ENCODE results near the gene GFRAL. TPM values are rescaled to one million over a fixed set of nuclear protein-coding genes. Genes with fewer than 3 reads are reported as not detected.

The GFRAL gene
- polyA plus RNA-seq, 1 experiment: not detected

- no peaks in the 10 kb centered on the region for H3K27me3 ChIP-seq (ENCODE audit: control insufficient read depth, insufficient read depth, low read length)
- DNase-seq (ENCODE audit: low read depth, low spot score): no peak
- no peak overlapping the region for H3K27ac ChIP-seq (ENCODE audit: low read depth, low read length)
- TF ChIP-seq CTCF (IDR thresholded peaks at IDR 0.05; ENCODE audit: low read depth, low read length): no peak
- no peak overlapping the region for H3K4me3 ChIP-seq (ENCODE audit: low read depth, low read length)
- CTCF ChIA-PET: no interaction called here
- H3K9me3 ChIP-seq (ENCODE audit: control insufficient read depth, insufficient read depth, low read length): no peaks in the 10 kb centered on the region
- POLR2A ChIA-PET: no interaction called here
These were observed 83.4 kb downstream of the GFRAL start for GRCh38 chr6:55410674-55411073.

- no peaks in the 10 kb centered on the region for H3K9me3 ChIP-seq (ENCODE audit: control insufficient read depth, insufficient read depth, low read length)
- no peak for TF ChIP-seq CTCF (IDR thresholded peaks at IDR 0.05; ENCODE audit: low read depth, low read length)
- ChIA-PET POLR2A (no interaction called here), CTCF (no interaction called here)
- no peak overlapping the region for H3K4me3 ChIP-seq (ENCODE audit: low read depth, low read length)
- no peaks in the 10 kb centered on the region for H3K27me3 ChIP-seq (ENCODE audit: control insufficient read depth, insufficient read depth, low read length)
- H3K27ac ChIP-seq (ENCODE audit: low read depth, low read length): no peak overlapping the region
- DNase-seq (ENCODE audit: low read depth, low spot score): no peak
These were observed 96.7 kb downstream of the GFRAL start for GRCh38 chr6:55423933-55424332.

GRCh38 chr6:55433446-55434130, 106.3 kb downstream of the GFRAL start:
- POLR2A ChIA-PET: no interaction called here
- no peak overlapping the region for H3K27ac ChIP-seq (ENCODE audit: low read depth, low read length)
- H3K9me3 ChIP-seq (ENCODE audit: control insufficient read depth, insufficient read depth, low read length): no peaks in the 10 kb centered on the region
- CTCF ChIA-PET: interaction anchor here (1.4 to 1.7 kb wide), 2 partner anchors 13 to 157 kb away, joined by 4 to 5 read pairs; no protein-coding TSS in a partner anchor
- DNase-seq (ENCODE audit: low read depth, low spot score): no peak
- no peaks in the 10 kb centered on the region for H3K27me3 ChIP-seq (ENCODE audit: control insufficient read depth, insufficient read depth, low read length)
- no peak overlapping the region for H3K4me3 ChIP-seq (ENCODE audit: low read depth, low read length)
- TF ChIP-seq CTCF (IDR thresholded peaks at IDR 0.05; ENCODE audit: low read depth, low read length): no peak

GRCh38 chr6:55437141-55437540, 109.9 kb downstream of the GFRAL start:
- ChIA-PET CTCF (interaction anchor here (1.0 to 1.5 kb wide), 2 partner anchors 160 to 449 kb away, joined by 3 to 5 read pairs; no protein-coding TSS in a partner anchor), POLR2A (no interaction called here)
- TF ChIP-seq CTCF (IDR thresholded peaks at IDR 0.05; ENCODE audit: low read depth, low read length): no peak
- Histone ChIP-seq H3K27me3 (ENCODE audit: control insufficient read depth, insufficient read depth, low read length) (no peaks in the 10 kb centered on the region), H3K27ac (ENCODE audit: low read depth, low read length) (no peak overlapping the region), H3K4me3 (ENCODE audit: low read depth, low read length) (no peak overlapping the region), H3K9me3 (ENCODE audit: control insufficient read depth, insufficient read depth, low read length) (no peaks in the 10 kb centered on the region)
- DNase-seq (ENCODE audit: low read depth, low spot score): no peak

GRCh38 chr6:55438203-55438602, 110.9 kb downstream of the GFRAL start:
- no peak overlapping the region for H3K27ac ChIP-seq (ENCODE audit: low read depth, low read length)
- ChIA-PET CTCF (interaction anchor here (0.7 to 1.5 kb wide), 3 partner anchors 8 to 448 kb away, joined by 3 to 5 read pairs (median 4); no protein-coding TSS in a partner anchor), POLR2A (no interaction called here)
- no peak for TF ChIP-seq CTCF (IDR thresholded peaks at IDR 0.05; ENCODE audit: low read depth, low read length)
- no peak overlapping the region for H3K4me3 ChIP-seq (ENCODE audit: low read depth, low read length)
- DNase-seq (ENCODE audit: low read depth, low spot score): no peak
- H3K27me3 ChIP-seq (ENCODE audit: control insufficient read depth, insufficient read depth, low read length): no peaks in the 10 kb centered on the region
- no peaks in the 10 kb centered on the region for H3K9me3 ChIP-seq (ENCODE audit: control insufficient read depth, insufficient read depth, low read length)

Measured in AG04450 (cell line).